HepG2 (cell line): Measurements from ENCODE around the gene METTL4. TPM values are rescaled to one million over a fixed set of nuclear protein-coding genes. Genes with fewer than 3 reads are reported as not detected.

Experiments
- ADNP ChIP-seq: sonication (generic); formaldehyde crosslinking; IDR thresholded peaks from 2 replicates; pipeline ENCODE4 v1.4.0; 2020; ENCODE audit warnings: missing genetic modification reagents
- BHLHE40 ChIP-seq: IDR thresholded peaks from 2 replicates; pipeline ENCODE4 v1.6.1; 2011; ENCODE audit warnings: low read length, improper control_type of control experiment
- ESRRA ChIP-seq: sonication (generic); formaldehyde crosslinking; IDR thresholded peaks from 2 replicates; pipeline ENCODE4 v1.5.1; 2020; ENCODE audit warnings: mild to moderate bottlenecking, low read depth, missing genetic modification reagents
- FOXA3 ChIP-seq: IDR thresholded peaks from 2 replicates; pipeline ENCODE4 v1.6.1; 2016; ENCODE audit warnings: missing genetic modification reagents, missing compliant biosample characterization
- FOXK2 ChIP-seq: fragments of 450-650 bp; IDR thresholded peaks from 2 replicates; pipeline ENCODE4 v1.6.1; 2016
- JUN ChIP-seq: sonication (generic); formaldehyde crosslinking; IDR thresholded peaks from 2 replicates; pipeline ENCODE4 v1.4.0; 2020; ENCODE audit warnings: mild to moderate bottlenecking, missing genetic modification reagents
- PHF20 ChIP-seq: sonication (generic); formaldehyde crosslinking; IDR thresholded peaks from 2 replicates; pipeline ENCODE4 v1.5.0; 2020; ENCODE audit warnings: mild to moderate bottlenecking, missing genetic modification reagents
- REL ChIP-seq: sonication (generic); formaldehyde crosslinking; conservative IDR thresholded peaks from 2 replicates; pipeline ENCODE4 v1.8.0; 2022; ENCODE audit warnings: mild to moderate bottlenecking, missing genetic modification reagents, moderate library complexity
- TBL1XR1 ChIP-seq: fragments of 150-350 bp; IDR thresholded peaks from 2 replicates; pipeline ENCODE4 v1.6.1; 2014; ENCODE audit warnings: borderline replicate concordance, low read length; ENCODE audit not compliant: partially characterized antibody
- THAP11 ChIP-seq: IDR thresholded peaks from 2 replicates; pipeline ENCODE4 v1.6.1; 2016; ENCODE audit warnings: missing biosample characterization, missing genetic modification reagents
- ZFP36L1 ChIP-seq: sonication (generic); formaldehyde crosslinking; IDR thresholded peaks from 2 replicates; pipeline ENCODE4 v1.8.0; 2022; ENCODE audit warnings: mild to moderate bottlenecking, missing genetic modification reagents, moderate library complexity
- ZKSCAN5 ChIP-seq: sonication (generic); formaldehyde crosslinking; IDR thresholded peaks from 2 replicates; pipeline ENCODE4 v1.5.1; 2020; ENCODE audit warnings: mild to moderate bottlenecking, missing genetic modification reagents
- ZMAT3 ChIP-seq: sonication (generic); formaldehyde crosslinking; conservative IDR thresholded peaks from 2 replicates; pipeline ENCODE4 v1.7.0; 2021; ENCODE audit warnings: missing genetic modification reagents
- ZNF224 ChIP-seq: sonication (generic); formaldehyde crosslinking; IDR thresholded peaks from 2 replicates; pipeline ENCODE4 v1.5.0; 2020; ENCODE audit warnings: mild to moderate bottlenecking, missing genetic modification reagents
- ZNF292 ChIP-seq: sonication (generic); formaldehyde crosslinking; IDR thresholded peaks from 2 replicates; pipeline ENCODE4 v1.8.1; 2022; ENCODE audit warnings: mild to moderate bottlenecking, low read depth, missing genetic modification reagents, borderline replicate concordance
- ZNF34 ChIP-seq: sonication (generic); formaldehyde crosslinking; IDR thresholded peaks from 2 replicates; pipeline ENCODE4 v1.4.0; 2020; ENCODE audit warnings: mild to moderate bottlenecking, missing genetic modification reagents, borderline replicate concordance
- ZNF7 ChIP-seq: IDR thresholded peaks from 2 replicates; pipeline ENCODE4 v1.6.1; 2016; ENCODE audit warnings: missing biosample characterization, missing genetic modification reagents
- ZSCAN12 ChIP-seq: sonication (generic); formaldehyde crosslinking; IDR thresholded peaks from 2 replicates; pipeline ENCODE4 v1.9.0; 2021; ENCODE audit warnings: mild to moderate bottlenecking, missing genetic modification reagents
- polyA plus RNA-seq, 8 experiments: library from polyadenylated mRNA; depleted of rRNA in 3 of 8; stranded (reverse) in 7 of 8; unstranded in 1 of 8; fragments of >200 nt; fragmentation: Illumina TruSeq in 4 of 8; extraction: Trizol in 4 of 8; gene quantifications; 2 replicates each; pipeline versions ENCODE4 v1.2.1 to v1.2.3, GENCODE V29; 2011 to 2016; ENCODE audit warnings: low read depth in 4 of 8, missing spikeins in 1 of 8, mixed read lengths in 1 of 8; ENCODE audit not compliant: insufficient read depth in 1 of 8
- total RNA-seq, 5 experiments: library from RNA; depleted of rRNA; stranded (reverse); fragments of >200 nt; fragmentation: Illumina TruSeq; extraction: Trizol; gene quantifications; 2 replicates each; pipeline ENCODE4 v1.2.3, GENCODE V29; 2016; ENCODE audit warnings: low read depth in 1 of 5
- TF ChIP-seq, protein P1 (sequence below): sonication (generic); formaldehyde crosslinking; IDR thresholded peaks from 2 replicates; pipeline ENCODE4 v1.9.0; 2021; ENCODE audit warnings: missing genetic modification reagents, borderline replicate concordance
- TF ChIP-seq, protein P2 (sequence below): sonication (generic); formaldehyde crosslinking; IDR thresholded peaks from 2 replicates; pipeline ENCODE4 v1.4.0; 2020; ENCODE audit warnings: missing genetic modification reagents, borderline replicate concordance
- TF ChIP-seq, protein P3 (sequence below): sonication (generic); formaldehyde crosslinking; IDR thresholded peaks from 2 replicates; pipeline ENCODE4 v1.5.1; 2020; ENCODE audit warnings: mild to moderate bottlenecking, moderate library complexity, missing genetic modification reagents

METTL4 gene
- total and polyA plus RNA-seq, 2 of the 13 experiments (the other 11 are each of a cell fraction or from before 2014, with no cell fraction given) = 6.8 to 8.1 TPM

DNA sequence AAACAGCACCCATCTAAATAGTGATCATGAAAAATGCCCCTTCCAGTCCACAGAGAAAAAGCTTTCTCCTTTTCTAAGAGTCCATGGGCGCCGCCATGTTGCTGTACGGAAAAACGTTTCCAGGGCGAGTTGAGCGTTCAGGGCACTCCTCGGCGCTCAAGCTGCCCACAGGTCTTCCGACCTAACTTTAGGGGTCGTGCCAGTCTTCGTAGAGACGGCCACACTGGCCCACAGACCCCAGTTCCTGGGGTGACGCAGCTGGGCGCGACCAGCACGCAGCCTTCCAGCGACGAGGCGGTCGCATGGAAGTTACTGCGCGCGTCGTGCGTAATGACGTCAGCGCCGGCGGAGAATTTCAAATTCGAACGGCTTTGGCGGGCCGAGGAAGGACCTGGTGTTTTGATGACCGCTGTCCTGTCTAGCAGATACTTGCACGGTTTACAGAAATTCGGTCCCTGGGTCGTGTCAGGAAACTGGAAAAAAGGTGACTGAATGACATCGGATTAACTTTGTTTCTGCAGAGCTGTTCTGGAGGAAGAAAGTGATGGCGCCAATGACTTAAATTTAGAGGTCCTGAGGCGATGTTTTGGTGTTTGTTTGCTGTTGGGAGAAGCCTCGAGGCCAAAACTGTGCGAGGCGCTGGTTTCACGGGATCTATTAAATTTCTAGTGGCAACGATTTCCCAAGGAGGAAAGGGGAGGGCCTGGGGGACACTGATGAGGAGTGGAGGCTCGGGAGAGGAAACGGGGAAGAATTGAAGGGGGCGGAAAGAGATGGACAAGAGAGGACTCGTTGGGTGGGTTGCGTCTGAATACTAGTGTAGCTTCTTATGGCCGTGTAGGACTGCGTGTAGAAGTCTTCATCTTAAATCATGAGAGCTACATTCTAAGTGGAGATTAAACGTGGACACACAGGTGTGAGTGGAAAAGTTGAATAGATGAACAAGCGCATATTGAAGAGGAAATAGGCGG, at the start of gene METTL4, which contains the start of gene NDC80 (continued):
- TF ChIP-seq ZKSCAN5 (no peak), FOXK2 (no peak), ADNP (CRISPR knock-in tag) (no peak), ZNF34 (CRISPR knock-in tag) (no peak), ZSCAN12 (CRISPR knock-in tag) (no peak; the same call in 1 of the 2 replicates), FOXA3 (CRISPR knock-in tag) (peak; percentile 53), REL (peak; percentile 99), BHLHE40 (no peak; the same call in 1 of the 2 replicates), ZNF292 (CRISPR knock-in tag) (no peak), PHF20 (CRISPR knock-in tag) (peak; percentile 91), THAP11 (CRISPR knock-in tag) (peak; percentile 92), JUN (CRISPR knock-in tag) (peak; percentile 73; the same call in 1 of the 2 replicates), ZNF224 (no peak), ZMAT3 (CRISPR knock-in tag) (0 out of 2 replicates have a peak, but pooled peaks have one; percentile 27), ZFP36L1 (CRISPR knock-in tag) (peak; percentile 97), ESRRA (CRISPR knock-in tag) (no peak; the same call in 1 of the 2 replicates), TBL1XR1 (no peak), ZNF7 (no peak)
- TF ChIP-seq, protein P1, sequence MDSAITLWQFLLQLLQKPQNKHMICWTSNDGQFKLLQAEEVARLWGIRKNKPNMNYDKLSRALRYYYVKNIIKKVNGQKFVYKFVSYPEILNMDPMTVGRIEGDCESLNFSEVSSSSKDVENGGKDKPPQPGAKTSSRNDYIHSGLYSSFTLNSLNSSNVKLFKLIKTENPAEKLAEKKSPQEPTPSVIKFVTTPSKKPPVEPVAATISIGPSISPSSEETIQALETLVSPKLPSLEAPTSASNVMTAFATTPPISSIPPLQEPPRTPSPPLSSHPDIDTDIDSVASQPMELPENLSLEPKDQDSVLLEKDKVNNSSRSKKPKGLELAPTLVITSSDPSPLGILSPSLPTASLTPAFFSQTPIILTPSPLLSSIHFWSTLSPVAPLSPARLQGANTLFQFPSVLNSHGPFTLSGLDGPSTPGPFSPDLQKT (CRISPR knock-in tag) = 0 out of 2 replicates have a peak, but pooled peaks have one; percentile 57
- TF ChIP-seq, protein P2, sequence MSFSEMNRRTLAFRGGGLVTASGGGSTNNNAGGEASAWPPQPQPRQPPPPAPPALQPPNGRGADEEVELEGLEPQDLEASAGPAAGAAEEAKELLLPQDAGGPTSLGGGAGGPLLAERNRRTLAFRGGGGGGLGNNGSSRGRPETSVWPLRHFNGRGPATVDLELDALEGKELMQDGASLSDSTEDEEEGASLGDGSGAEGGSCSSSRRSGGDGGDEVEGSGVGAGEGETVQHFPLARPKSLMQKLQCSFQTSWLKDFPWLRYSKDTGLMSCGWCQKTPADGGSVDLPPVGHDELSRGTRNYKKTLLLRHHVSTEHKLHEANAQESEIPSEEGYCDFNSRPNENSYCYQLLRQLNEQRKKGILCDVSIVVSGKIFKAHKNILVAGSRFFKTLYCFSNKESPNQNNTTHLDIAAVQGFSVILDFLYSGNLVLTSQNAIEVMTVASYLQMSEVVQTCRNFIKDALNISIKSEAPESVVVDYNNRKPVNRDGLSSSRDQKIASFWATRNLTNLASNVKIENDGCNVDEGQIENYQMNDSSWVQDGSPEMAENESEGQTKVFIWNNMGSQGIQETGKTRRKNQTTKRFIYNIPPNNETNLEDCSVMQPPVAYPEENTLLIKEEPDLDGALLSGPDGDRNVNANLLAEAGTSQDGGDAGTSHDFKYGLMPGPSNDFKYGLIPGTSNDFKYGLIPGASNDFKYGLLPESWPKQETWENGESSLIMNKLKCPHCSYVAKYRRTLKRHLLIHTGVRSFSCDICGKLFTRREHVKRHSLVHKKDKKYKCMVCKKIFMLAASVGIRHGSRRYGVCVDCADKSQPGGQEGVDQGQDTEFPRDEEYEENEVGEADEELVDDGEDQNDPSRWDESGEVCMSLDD (CRISPR knock-in tag) = no peak
- TF ChIP-seq, protein P3, sequence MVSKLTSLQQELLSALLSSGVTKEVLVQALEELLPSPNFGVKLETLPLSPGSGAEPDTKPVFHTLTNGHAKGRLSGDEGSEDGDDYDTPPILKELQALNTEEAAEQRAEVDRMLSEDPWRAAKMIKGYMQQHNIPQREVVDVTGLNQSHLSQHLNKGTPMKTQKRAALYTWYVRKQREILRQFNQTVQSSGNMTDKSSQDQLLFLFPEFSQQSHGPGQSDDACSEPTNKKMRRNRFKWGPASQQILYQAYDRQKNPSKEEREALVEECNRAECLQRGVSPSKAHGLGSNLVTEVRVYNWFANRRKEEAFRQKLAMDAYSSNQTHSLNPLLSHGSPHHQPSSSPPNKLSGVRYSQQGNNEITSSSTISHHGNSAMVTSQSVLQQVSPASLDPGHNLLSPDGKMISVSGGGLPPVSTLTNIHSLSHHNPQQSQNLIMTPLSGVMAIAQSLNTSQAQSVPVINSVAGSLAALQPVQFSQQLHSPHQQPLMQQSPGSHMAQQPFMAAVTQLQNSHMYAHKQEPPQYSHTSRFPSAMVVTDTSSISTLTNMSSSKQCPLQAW (CRISPR knock-in tag) = no peak
